Neuronal stem cell (in vitro differentiated cells): ENCODE data around the gene METRNL.
"Not testable (repeated sequence)": the region's sequence is repeated elsewhere in the genome, so short reads cannot be mapped to it uniquely, and the experiment has no call there.

Source experiments
- DNase-seq: peaks from one replicate; pipeline ENCODE4 v3.0.0-alpha.2; 2013; ENCODE audit warnings: low spot score
- H2AFZ ChIP-seq: one replicate; pipeline ENCODE4 v1.6.1; 2013; ENCODE audit warnings: mild to moderate bottlenecking, low read length, inconsistent platforms
- H2AK5ac ChIP-seq: 2 replicates; pipeline ENCODE4 v1.6.1; 2013; ENCODE audit warnings: low read depth, mild to moderate bottlenecking, inconsistent platforms, low read length, moderate library complexity, mixed read lengths
- H2BK120ac ChIP-seq: 2 replicates; pipeline ENCODE4 v1.6.1; 2013; ENCODE audit warnings: low read depth, mild to moderate bottlenecking, inconsistent platforms, low read length, moderate library complexity, mixed read lengths
- H2BK12ac ChIP-seq: one replicate; pipeline ENCODE4 v1.6.1; 2013; ENCODE audit warnings: low read length, inconsistent platforms
- H2BK15ac ChIP-seq: 2 replicates; pipeline ENCODE4 v1.6.1; 2013; ENCODE audit warnings: mild to moderate bottlenecking, low read length, inconsistent platforms, mixed read lengths
- H2BK5ac ChIP-seq: one replicate; pipeline ENCODE4 v1.6.1; 2013; ENCODE audit warnings: inconsistent platforms, mild to moderate bottlenecking, low read length, moderate library complexity
- H3K14ac ChIP-seq: one replicate; pipeline ENCODE4 v1.6.1; 2013; ENCODE audit warnings: low read length, inconsistent platforms
- H3K18ac ChIP-seq: 2 replicates; pipeline ENCODE4 v1.6.1; 2013; ENCODE audit warnings: low read length, inconsistent platforms
- H3K23ac ChIP-seq: 2 replicates; pipeline ENCODE4 v1.6.1; 2013; ENCODE audit warnings: low read depth, mild to moderate bottlenecking, mixed read lengths, low read length, inconsistent platforms; ENCODE audit not compliant: poor library complexity
- H3K27ac ChIP-seq: replicated peaks from 3 replicates; pipeline ENCODE4 v1.5.1; 2013; ENCODE audit warnings: low read length, inconsistent platforms
- H3K27me3 ChIP-seq, 3 experiments: 2 replicates each; pipeline ENCODE4 v1.6.1; 2013; ENCODE audit warnings: low read length in 3 of 3, mild to moderate bottlenecking in 2 of 3, inconsistent platforms in 1 of 3, low read depth in 1 of 3, mixed read lengths in 1 of 3, moderate library complexity in 1 of 3; ENCODE audit not compliant: control insufficient read depth in 3 of 3, insufficient read depth in 3 of 3
- H3K36me3 ChIP-seq, 2 donors: replicated peaks in 1 of 2; 2 replicates each; pipeline ENCODE4 v1.6.1; 2013; ENCODE audit warnings: low read length in 2 of 2; ENCODE audit not compliant: control insufficient read depth in 2 of 2, insufficient read depth in 2 of 2
- H3K4ac ChIP-seq: 2 replicates; pipeline ENCODE4 v1.6.1; 2013; ENCODE audit warnings: inconsistent platforms, mild to moderate bottlenecking, low read length, moderate library complexity
- H3K4me1 ChIP-seq, 2 donors: 1 replicate in 1 of 2; 2 replicates in 1 of 2; pipeline ENCODE4 v1.6.1; 2013; ENCODE audit warnings: low read length in 2 of 2, low read depth in 1 of 2; ENCODE audit not compliant: control insufficient read depth in 2 of 2, insufficient read depth in 1 of 2
- H3K4me2 ChIP-seq: one replicate; pipeline ENCODE4 v1.6.1; 2013; ENCODE audit warnings: mild to moderate bottlenecking, low read length, inconsistent platforms; ENCODE audit not compliant: insufficient read depth, poor library complexity, severe bottlenecking
- H3K4me3 ChIP-seq, 2 donors: 2 replicates each; pipeline ENCODE4 v1.5.1; 2013; ENCODE audit warnings: low read length in 2 of 2, mild to moderate bottlenecking in 2 of 2, inconsistent platforms in 1 of 2, moderate library complexity in 1 of 2
- H3K79me1 ChIP-seq: one replicate; pipeline ENCODE4 v1.6.1; 2013; ENCODE audit warnings: low read depth, mild to moderate bottlenecking, inconsistent platforms, low read length, moderate library complexity
- H3K9ac ChIP-seq: one replicate; pipeline ENCODE4 v1.6.1; 2013; ENCODE audit warnings: mild to moderate bottlenecking, low read depth, low read length, inconsistent platforms; ENCODE audit not compliant: poor library complexity
- H3K9me3 ChIP-seq, 2 donors: replicated peaks in 1 of 2; 2 replicates each; pipeline versions ENCODE3 to v1.6.1; 2013; ENCODE audit warnings: low read length in 2 of 2, mild to moderate bottlenecking in 2 of 2, inconsistent platforms in 1 of 2, low read depth in 1 of 2, mixed read lengths in 1 of 2, moderate library complexity in 1 of 2; ENCODE audit not compliant: control insufficient read depth in 2 of 2, insufficient read depth in 1 of 2
- H4K8ac ChIP-seq: one replicate; pipeline ENCODE4 v1.6.1; 2013; ENCODE audit warnings: low read depth, mild to moderate bottlenecking, inconsistent platforms, low read length, moderate library complexity
- H4K91ac ChIP-seq: one replicate; pipeline ENCODE4 v1.6.1; 2013; ENCODE audit warnings: low read length, low read depth, mild to moderate bottlenecking, inconsistent platforms; ENCODE audit not compliant: poor library complexity
- WGBS, 2 donors: extraction: QIAGEN DNeasy Blood & Tissue Kit; methylation state at CpG; one replicate each; pipeline ENCODE4 v1.1.7; 2013; ENCODE audit warnings: missing lambda C conversion rate in 2 of 2, mixed read lengths in 1 of 2; ENCODE audit not compliant: insufficient read length in 2 of 2, insufficient replicate concordance in 1 of 2; ENCODE audit errors: extremely low coverage in 2 of 2; 5-methylcytosine and 5-hydroxymethylcytosine counted together

METRNL gene

GRCh38 chr17:83047182-83047478 is 32.3 kb upstream of the METRNL start:
- Histone ChIP-seq H3K4me3 (no peak overlapping the region), H3K4me2 (no peak overlapping the region), H2BK12ac (no peak overlapping the region), H3K27ac (no peak overlapping the region), H3K27me3 (peaks cover 0 to 2% (median 0%) of the 10 kb centered on the region in 3 experiments), H2BK15ac (no peak overlapping the region), H4K8ac (no peak overlapping the region), H3K79me1 (peaks cover 6% of the 10 kb centered on the region), H4K91ac (no peak overlapping the region), H3K4me1 (peaks cover 0 to 6% of the 10 kb centered on the region in 2 donors), H3K4ac (no peak overlapping the region), H2AK5ac (no peak overlapping the region), H2BK120ac (no peak overlapping the region), H3K36me3 (peaks cover 5 to 32% of the 10 kb centered on the region in 2 donors), H3K9me3 (peaks cover 10 to 41% of the 10 kb centered on the region in 2 donors), H2AFZ (no peak overlapping the region), H2BK5ac (no peak overlapping the region), H3K23ac (no peak overlapping the region), H3K14ac (no peak overlapping the region), H3K9ac (no peak overlapping the region), H3K18ac (no peak overlapping the region)
- no CpG with 5 or more reads among the region's 2 CpGs for WGBS, 2 donors
- no peak for DNase-seq

GRCh38 chr17:83047818-83048475 is 31.5 kb upstream of the METRNL start:
- H4K8ac ChIP-seq, H3K4me2 ChIP-seq, H3K79me1 ChIP-seq, DNase-seq, H3K4me1 ChIP-seq, H2BK120ac ChIP-seq, H2BK15ac ChIP-seq, H3K27ac ChIP-seq, H3K14ac ChIP-seq, H3K4me3 ChIP-seq, H3K18ac ChIP-seq, H3K9ac ChIP-seq, H2AFZ ChIP-seq, H3K23ac ChIP-seq, H3K4ac ChIP-seq, H3K27me3 ChIP-seq, H4K91ac ChIP-seq, H2AK5ac ChIP-seq, H2BK5ac ChIP-seq, H2BK12ac ChIP-seq: not testable (repeated sequence)
- WGBS, 2 donors, result no CpG with 5 or more reads among the region's 12 CpGs
- H3K9me3 ChIP-seq, result peaks cover 10 to 33% of the 10 kb centered on the region in 2 donors
- peaks cover 4 to 24% of the 10 kb centered on the region in 2 donors for H3K36me3 ChIP-seq

GRCh38 chr17:83050651-83051395 is 28.6 kb upstream of the METRNL start:
- DNase-seq, result no peak

More at GRCh38 chr17:83050651-83051395, 28.6 kb upstream of the METRNL start:
- H3K4me1 ChIP-seq, result peaks cover 0 to 9% of the 10 kb centered on the region in 2 donors
- peak overlapping the region; percentile 98 for H3K14ac ChIP-seq
- H3K4me2 ChIP-seq, result peak overlapping the region; percentile 97
- H3K4me3 ChIP-seq, result peak overlapping the region; percentile 92 to 94
- H2AK5ac ChIP-seq, result peak overlapping the region; percentile 89
- peak overlapping the region; percentile 84 for H2BK5ac ChIP-seq
- peak overlapping the region; percentile 73 for H3K18ac ChIP-seq
- peak overlapping the region; percentile 24 for H4K91ac ChIP-seq
- H3K9me3 ChIP-seq, result peaks cover 8 to 21% of the 10 kb centered on the region in 2 donors
- WGBS, 2 donors, result no CpG with 5 or more reads among the region's 55 CpGs
- no peak overlapping the region for H4K8ac ChIP-seq
- H2BK120ac ChIP-seq, result no peak overlapping the region
- H3K23ac ChIP-seq, result peak overlapping the region; percentile 52
- peaks cover 4 to 22% of the 10 kb centered on the region in 2 donors for H3K36me3 ChIP-seq
- H2BK12ac ChIP-seq, result peak overlapping the region; percentile 60
- H3K27me3 ChIP-seq, result peaks cover 0 to 2% (median 0%) of the 10 kb centered on the region in 3 experiments
- H2AFZ ChIP-seq, result peak overlapping the region; percentile 100
- peaks cover 6% of the 10 kb centered on the region for H3K79me1 ChIP-seq
- H3K9ac ChIP-seq, result peak overlapping the region; percentile 91
- peak overlapping the region; percentile 37 for H3K4ac ChIP-seq
- peak overlapping the region; percentile 71 for H2BK15ac ChIP-seq
- H3K27ac ChIP-seq, result no peak overlapping the region
